Stimulated activated CD4-positive, alpha-beta T cell treated with anti-CD3 and anti-CD28 coated beads, Interleukin-15, amount 100 ng/mL, for 1 hour (primary cell): Measurements from ENCODE around the gene MATN4.

Experiments
- DNase-seq, 2 donors: peaks; one replicate each; pipeline ENCODE4 v3.0.0-alpha.2; 2020; ENCODE audit warnings: low read depth in 1 of 2, low spot score in 1 of 2

Gene MATN4

GRCh38 chr20:45317826-45318225, 9.7 kb upstream of the MATN4 start:
- DNase-seq: no peak

DNA sequence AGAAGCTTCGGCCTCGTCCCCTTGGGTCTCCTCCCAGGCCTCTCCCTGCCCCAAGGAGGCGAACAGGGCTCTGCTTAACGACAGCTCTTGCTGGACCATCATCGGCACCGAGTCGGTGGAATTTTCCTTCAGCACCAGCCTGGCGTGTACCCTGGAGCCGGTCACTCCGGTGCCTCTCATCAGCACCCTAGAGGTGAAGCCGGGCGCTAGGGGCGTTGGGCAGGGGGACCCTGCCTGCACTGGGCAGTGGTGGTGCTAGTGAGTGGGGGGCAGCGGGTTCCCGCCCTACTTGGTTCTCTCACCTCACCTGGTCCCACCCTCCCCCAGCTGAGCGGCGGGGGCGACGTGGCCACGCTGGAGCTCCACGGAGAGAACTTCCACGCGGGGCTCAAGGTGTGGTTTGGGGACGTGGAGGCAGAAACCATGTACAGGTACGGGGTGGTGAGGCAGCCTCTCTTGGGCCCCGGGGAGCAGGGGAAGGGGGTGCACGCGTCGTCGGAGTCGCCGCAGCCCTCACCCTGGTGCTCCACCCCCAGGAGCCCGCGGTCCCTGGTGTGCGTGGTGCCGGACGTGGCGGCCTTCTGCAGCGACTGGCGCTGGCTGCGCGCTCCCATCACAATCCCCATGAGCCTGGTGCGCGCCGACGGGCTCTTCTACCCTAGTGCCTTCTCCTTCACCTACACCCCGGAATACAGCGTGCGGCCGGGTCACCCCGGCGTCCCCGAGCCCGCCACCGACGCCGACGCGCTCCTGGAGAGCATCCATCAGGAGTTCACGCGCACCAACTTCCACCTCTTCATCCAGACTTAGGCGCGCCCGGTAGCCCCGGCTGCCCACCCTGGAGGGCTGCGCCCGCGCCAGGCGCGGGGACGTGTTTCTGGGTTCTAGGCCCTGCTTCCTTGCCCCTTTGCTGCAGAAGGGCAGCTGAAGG, 8.3 kb upstream of the MATN4 start:
- DNase-seq: no peak

DNA sequence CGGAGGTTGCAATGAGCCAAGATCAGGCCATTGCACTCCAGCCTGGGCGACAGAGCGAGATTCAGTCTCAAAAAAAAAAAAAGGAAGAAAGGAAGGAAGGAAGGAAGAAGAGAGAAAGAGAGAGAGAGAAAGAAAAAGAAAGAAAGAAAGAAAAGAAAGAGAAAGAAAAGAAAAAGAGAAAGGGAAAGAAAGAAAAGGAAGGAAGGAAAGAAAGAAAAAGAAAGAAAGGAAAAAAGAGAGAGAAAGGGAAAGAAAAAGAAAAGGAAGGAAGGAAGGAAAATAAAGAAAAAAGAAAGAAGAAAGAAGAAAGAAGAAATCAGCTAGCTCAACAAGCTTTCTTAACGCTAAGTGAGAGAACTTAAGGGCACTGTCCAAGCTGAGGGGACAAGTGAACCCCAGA, 7.6 kb upstream of the MATN4 start:
- DNase-seq: no peak

GRCh38 chr20:45313943-45314342, 5.8 kb upstream of the MATN4 start:
- no peak for DNase-seq

GRCh38 chr20:45313065-45313695, 5.1 kb upstream of the MATN4 start:
- no peak for DNase-seq

DNA sequence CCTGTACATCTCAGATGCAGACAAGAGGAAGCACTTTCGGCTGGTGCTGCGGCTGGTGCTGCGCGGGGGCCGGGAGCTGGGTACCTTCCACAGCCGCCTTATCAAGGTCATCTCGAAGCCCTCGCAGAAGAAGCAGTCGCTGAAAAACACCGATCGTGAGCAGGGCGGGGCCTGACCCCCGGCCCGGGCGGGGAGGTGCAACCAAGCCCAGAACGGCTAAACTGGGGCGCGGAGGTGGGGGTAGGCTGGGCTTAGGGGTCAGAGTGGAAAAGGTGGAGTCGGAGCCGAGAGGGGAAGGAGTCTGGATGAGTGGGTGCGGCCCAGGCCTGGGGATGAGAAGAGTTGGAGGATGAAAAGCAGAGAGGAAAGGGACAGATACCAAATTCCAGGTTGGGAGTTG, 4.1 kb upstream of the MATN4 start:
- DNase-seq: no peak

DNA sequence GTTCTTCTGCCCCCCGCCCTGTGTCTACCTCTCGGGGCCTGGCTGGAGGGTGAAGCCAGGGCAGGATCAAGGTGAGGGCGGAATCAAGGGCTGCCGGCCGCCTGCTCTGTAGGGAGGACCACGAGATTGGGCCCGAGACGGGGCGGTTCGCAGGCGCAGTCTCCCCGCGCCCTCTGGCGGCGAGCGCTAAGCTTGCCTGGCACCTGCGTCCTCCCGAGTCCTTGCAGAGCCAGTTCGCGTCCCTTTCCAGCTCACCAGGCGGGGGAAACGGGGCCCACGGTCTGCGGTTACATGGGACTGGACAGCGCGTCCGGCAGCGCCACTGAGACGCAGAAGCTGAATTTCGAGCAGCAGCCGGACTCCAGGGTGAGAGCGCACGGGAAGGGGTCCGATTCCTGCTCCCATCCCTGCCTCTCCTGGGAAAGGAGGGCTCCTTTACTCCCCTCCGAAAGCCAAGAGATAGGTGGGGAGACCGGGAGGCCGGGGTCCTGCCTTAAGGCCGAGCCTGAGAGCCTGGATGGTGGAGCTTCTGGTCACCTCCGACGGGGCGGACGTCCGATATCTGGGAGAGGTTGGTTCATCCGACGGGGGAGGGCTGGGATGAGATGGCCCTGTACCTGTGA, 3.6 kb upstream of the MATN4 start:
- peak; percentile 30 to 53 for DNase-seq

- no peak for DNase-seq
Observed at GRCh38 chr20:45309075-45309474, 976 bp upstream of the MATN4 start.

GRCh38 chr20:45307076-45307640, 941 bp downstream of the MATN4 start:
- no peak for DNase-seq

- peak in 1 of 2 donors; percentile 32 for DNase-seq
Observed at GRCh38 chr20:45306431-45306982, 1.6 kb downstream of the MATN4 start, which contains the start of gene RBPJL. RBPJL (plus strand) TSS chr20:45306840; CDS start chr20:45306923, 83 bp downstream.

DNA sequence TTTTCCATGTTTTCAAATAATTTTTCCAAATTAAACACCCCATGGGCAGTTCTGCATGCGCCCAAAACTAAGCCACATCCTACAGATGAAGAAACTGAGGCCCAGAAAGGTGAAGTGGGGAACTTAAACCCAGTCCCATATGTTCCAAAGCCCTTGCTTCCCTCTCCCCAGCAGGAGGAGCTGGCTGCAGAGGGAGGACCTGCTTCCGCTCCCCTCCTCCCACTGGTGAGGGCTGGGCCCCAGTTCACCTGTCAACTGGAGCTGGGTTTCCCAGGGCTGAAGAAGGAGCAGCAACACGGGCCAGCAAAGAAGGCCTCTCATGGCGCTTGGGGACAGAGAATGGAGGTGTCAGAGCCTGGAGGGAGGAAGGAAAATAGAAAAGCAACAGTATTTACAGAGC, 2.8 kb downstream of the MATN4 start:
- no peak for DNase-seq

DNA sequence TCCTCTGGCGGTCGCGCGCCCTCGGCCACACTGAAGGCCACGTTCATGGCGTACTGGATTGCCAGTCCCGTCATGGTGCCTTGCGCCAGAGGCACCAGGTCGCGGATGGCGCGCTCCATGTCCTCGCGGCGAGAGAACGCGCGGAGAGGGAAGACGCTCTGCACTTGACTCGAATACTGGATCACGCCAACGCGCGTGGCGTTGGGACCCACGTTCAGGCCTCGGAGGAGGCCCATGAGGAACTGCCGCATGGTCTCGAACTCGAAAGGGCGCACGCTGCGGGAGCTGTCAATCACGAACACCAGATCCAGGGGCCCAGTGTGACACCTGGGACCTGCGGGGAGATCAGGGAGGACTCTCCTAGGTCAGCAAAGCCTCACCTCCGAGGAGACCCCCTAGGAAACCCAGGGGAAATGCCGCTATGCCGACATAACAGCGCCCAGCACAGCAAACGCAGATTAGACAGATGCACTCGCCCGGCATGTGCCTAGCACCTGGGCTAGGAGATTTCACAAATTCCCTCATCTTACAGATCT, 3.6 kb downstream of the MATN4 start:
- DNase-seq: no peak

DNA sequence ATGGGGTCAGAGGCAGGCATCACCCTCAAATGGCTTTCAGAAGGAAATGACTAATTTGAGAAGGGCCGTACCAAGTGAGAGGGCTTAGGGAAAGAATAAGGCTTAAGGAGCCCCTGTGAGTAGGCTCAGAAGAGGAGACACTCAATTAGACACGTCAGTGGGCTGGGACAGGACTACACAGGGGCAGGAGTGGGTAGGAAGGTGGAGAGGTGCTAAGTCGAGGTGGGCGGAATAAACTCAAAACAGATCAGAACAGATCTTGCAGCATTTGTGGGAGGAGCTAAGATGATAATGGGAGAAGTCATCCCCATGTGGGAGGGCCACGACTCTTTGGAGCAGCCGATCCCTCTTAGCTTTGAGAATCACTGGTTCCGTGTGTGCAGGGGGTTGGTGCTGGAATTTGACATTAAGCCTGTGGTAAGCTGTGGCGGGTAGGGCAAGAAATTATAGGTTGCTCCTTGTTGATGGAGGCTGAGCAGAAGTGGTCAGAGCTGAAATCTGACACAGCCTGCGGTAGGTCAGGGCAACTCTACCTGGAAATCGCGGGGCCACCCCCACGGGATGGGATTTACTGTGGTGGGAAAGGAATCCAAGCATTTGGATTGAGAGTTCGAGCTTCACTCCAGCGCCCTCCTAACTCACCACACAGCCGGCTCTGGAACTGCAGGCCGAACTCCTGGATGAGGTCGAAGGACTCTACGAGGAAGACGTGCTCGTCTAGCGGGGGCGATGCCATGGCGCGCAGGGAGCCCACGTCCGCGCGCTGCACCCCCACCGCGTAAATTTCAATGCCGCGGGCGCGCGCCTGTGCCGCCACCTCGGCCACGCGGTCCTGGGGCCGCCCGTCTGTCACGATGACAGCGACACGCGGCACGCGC, 4.3 kb downstream of the MATN4 start:
- DNase-seq: no peak

GRCh38 chr20:45301824-45302271, 6.3 kb downstream of the MATN4 start:
- DNase-seq: no peak

DNA sequence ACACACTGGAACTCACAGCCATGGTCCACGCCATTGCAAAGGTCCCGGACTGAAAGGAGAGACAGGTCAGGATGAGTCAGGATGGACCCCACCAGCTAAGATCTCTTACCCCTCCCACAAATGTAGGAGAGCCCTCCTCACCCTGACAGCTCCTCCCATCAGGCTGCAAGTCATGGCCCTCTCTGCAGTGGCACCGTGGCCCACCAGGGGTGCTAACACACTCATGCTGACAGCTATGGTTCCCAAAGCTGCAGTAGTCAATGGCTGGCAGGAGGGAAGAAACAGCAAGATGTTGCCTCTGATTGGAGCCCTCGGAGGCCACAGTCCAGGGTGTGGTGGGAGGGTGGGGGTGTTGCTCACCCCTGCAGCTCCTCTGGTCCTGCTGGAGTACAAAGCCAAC, 7.1 kb downstream of the MATN4 start:
- DNase-seq: peak in 1 of 2 donors; percentile 24

DNA sequence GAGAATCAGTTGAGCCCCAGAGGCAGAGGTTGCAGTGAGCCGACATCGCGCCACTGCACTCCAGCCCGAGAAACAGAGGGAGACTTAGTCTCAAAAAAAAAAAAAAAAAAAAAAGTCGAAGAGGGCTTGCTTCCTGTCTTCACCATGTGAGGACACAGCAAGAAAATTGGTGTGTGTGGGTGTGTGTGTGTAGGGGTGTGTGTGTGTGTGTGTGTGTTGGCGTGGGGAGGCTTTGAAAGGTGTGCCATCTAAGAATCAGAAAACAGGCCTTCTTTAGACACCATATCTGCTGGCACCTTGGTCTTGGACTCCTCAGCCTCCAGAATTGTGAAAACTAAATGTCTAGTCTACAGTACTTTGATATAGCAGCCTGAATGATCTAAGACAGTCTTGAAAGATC, 8.3 kb downstream of the MATN4 start:
- no peak for DNase-seq

GRCh38 chr20:45297786-45298497, 10.2 kb downstream of the MATN4 start:
- no peak for DNase-seq

DNA sequence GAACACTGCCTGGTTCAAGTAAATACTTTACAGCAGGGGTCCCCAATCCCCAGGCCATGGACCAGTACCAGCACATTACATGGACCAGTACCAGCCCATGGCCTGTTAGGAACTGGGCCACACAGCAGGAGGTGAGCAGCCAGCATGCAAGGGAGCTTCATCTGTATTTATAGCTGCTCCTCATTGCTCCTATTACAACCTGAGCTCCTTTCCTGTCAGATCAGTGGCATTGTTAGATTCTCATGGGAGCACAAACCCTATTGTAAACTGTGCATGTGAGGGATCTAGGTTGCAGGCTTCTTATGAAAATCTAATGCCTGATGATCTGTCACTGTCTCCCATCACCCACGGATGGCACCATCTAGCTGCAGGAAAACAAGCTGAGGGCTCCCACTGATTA, 13.4 kb downstream of the MATN4 start:
- no peak for DNase-seq

DNA sequence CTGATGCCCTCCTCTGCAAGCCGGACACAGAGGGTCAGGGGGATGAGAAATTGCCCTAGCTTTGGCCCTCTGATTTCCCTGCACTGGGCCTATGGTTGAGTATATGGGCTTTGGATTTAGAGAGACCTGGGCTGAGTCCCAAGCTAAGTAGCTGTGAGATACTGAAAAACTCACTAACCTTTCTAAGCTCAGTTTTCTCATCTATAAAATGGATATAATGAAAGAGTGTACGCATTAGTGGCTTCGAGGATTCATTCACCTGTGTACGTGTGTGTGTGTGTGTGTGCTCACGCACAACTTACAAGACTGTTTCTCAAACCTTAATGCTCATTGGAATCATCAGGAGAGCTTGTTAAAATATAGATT, 14.1 kb downstream of the MATN4 start:
- DNase-seq: no peak
